Lung (tissue), 12 donors: ENCODE data around the gene COG5. TPM values are rescaled to one million over a fixed set of nuclear protein-coding genes. Genes with fewer than 3 reads are reported as not detected.
A peak's percentile ranks its signal among the peaks of the same experiment; 100 is the strongest.

Experiments used
- ATAC-seq: fragments of 200-7000 bp; cut with Tn5 transposase; one replicate; pipeline ENCODE4 v1.9.1; 2020; ENCODE audit warnings: moderate number of reproducible peaks; ENCODE audit not compliant: insufficient read depth, low FRiP score
- DNase-seq, 3 donors: peaks; one replicate each; pipeline ENCODE4 v3.0.0-alpha.2; 2013 to 2017
- H3K27ac ChIP-seq, 2 donors: one replicate each; pipeline ENCODE4 v1.5.1; 2013; ENCODE audit warnings: mild to moderate bottlenecking in 2 of 2, moderate library complexity in 2 of 2, control low read depth in 1 of 2, inconsistent platforms in 1 of 2, low read depth in 1 of 2, low read length in 1 of 2
- H3K27me3 ChIP-seq, 3 donors: one replicate each; pipeline ENCODE4 v1.5.1; 2013; ENCODE audit warnings: low read length in 2 of 3; ENCODE audit not compliant: control insufficient read depth in 3 of 3, insufficient read depth in 3 of 3
- H3K36me3 ChIP-seq, 4 donors: one replicate each; pipeline ENCODE4 v1.5.1; 2013; ENCODE audit warnings: low read length in 4 of 4, mild to moderate bottlenecking in 1 of 4, moderate library complexity in 1 of 4; ENCODE audit not compliant: control insufficient read depth in 4 of 4, insufficient read depth in 4 of 4
- H3K4me1 ChIP-seq, 5 donors: one replicate each; pipeline ENCODE4 v1.5.1; 2013; ENCODE audit warnings: low read length in 5 of 5, mild to moderate bottlenecking in 2 of 5, moderate library complexity in 1 of 5; ENCODE audit not compliant: control insufficient read depth in 5 of 5, insufficient read depth in 5 of 5
- H3K4me3 ChIP-seq: one replicate; pipeline ENCODE4 v1.5.1; 2013; ENCODE audit warnings: mild to moderate bottlenecking, control low read depth, moderate library complexity
- H3K9ac ChIP-seq, 2 donors: one replicate each; pipeline ENCODE4 v1.5.1; 2013; ENCODE audit warnings: low read length in 2 of 2, control low read depth in 1 of 2; ENCODE audit not compliant: insufficient read depth in 1 of 2
- H3K9me3 ChIP-seq, 4 donors: one replicate each; pipeline ENCODE4 v1.5.1; 2013; ENCODE audit warnings: low read length in 3 of 4, mild to moderate bottlenecking in 1 of 4, moderate library complexity in 1 of 4; ENCODE audit not compliant: control insufficient read depth in 4 of 4, insufficient read depth in 3 of 4
- CTCF ChIP-seq: IDR thresholded peaks from 2 replicates; pipeline ENCODE4 v1.5.1; 2012; ENCODE audit warnings: mild to moderate bottlenecking; ENCODE audit errors: control extremely low read depth, extremely low read depth
- WGBS, 2 donors: extraction: QIAGEN DNeasy Blood & Tissue Kit; methylation state at CpG; one replicate each; pipeline ENCODE4 v1.1.7; 2013; 5-methylcytosine and 5-hydroxymethylcytosine counted together
- polyA plus RNA-seq, 2 donors: library from polyadenylated mRNA; stranded (reverse); fragments of 200-250 nt; gene quantifications; one replicate each; pipeline ENCODE4 v1.2.1, GENCODE V29; 2013
- total RNA-seq, 2 donors: library from RNA; depleted of rRNA in 1 of 2; stranded (reverse); fragments of >200 nt in 1 of 2; gene quantifications; one replicate each; pipeline ENCODE4 v1.2.1, GENCODE V29; 2014 to 2021
- donor health status: control.
- donor health status: control.
- donor health status: Bipolar disorder and iron deficiency.
- donor health status: healthy.
- donor health status: DM: yes; HTN: yes; CAD: no.

COG5 gene
- total and polyA plus RNA-seq, 4 donors, result 5.6 to 101 (median 27.2) TPM

DNA sequence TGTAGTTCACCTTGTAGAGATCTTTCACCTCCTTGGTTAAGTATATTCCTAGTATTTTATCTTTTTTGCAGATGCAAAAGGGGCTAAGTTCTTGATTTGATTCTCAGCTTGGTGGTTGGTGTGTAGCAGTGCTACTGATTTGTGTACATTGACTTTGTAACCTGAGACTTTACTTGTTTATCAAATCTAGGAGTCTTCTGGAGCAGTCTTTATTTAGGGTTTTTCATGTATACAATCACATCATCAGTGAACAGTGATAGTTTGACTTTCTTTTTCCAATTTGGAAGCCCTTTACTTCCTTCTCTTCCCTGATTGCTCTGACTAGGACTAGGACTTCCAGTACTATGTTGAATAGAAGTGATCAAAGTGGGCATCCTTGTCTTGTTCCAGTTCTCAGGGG is 60.0 kb downstream of the COG5 start:
- TF ChIP-seq CTCF, result no peak
- peaks cover 0 to 3% (median 0%) of the 10 kb centered on the region in 4 donors for H3K36me3 ChIP-seq
- peaks cover 0 to 14% (median 2%) of the 10 kb centered on the region in 5 donors for H3K4me1 ChIP-seq

GRCh38 chr7:107502797-107503196 is 60.9 kb downstream of the COG5 start:
- no peak for ATAC-seq
- Histone ChIP-seq H3K4me1 (peaks cover 0 to 14% (median 2%) of the 10 kb centered on the region in 5 donors), H3K4me3 (no peak overlapping the region), H3K27me3 (no peaks in the 10 kb centered on the region), H3K9me3 (peaks cover 0 to 2% (median 0%) of the 10 kb centered on the region in 4 donors), H3K27ac (no peak overlapping the region), H3K36me3 (peaks cover 0 to 3% (median 0%) of the 10 kb centered on the region in 4 donors), H3K9ac (no peak overlapping the region)
- WGBS, 2 donors, result 92 to 96% methylated on average over 2 of the region's 2 CpGs
- no peak for TF ChIP-seq CTCF
- DNase-seq, result no peak

More for the DNA sequence above, 60.0 kb downstream of the COG5 start:
- no peak overlapping the region for H3K9ac ChIP-seq
- ATAC-seq, result no peak
- no peak overlapping the region for H3K27ac ChIP-seq
- peak in 2 of 3 donors; percentile 26 to 67 for DNase-seq
- no peaks in the 10 kb centered on the region for H3K9me3 ChIP-seq
- H3K4me3 ChIP-seq, result no peak overlapping the region
- H3K27me3 ChIP-seq, result no peaks in the 10 kb centered on the region

DNA sequence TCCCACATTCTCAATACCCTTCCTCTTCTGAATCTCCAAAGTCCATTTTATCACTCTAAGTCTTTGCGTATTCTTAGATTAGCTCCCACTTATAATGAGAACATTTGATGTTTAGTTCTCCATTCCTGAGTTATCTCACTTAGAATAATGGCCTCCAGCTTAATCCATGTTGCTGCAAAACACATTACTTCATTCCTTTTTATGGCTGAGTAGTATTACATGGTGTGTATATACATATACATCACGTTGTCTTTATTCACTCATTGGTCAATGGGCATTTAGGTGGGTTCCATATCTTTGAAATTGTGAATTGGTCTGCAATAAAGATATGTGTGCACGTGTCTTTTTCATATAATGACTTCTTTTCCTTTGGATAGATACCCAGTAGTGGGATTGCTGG is 61.6 kb downstream of the COG5 start:
- Histone ChIP-seq H3K9ac (no peak overlapping the region), H3K36me3 (peaks cover 0 to 3% (median 0%) of the 10 kb centered on the region in 4 donors), H3K27me3 (no peaks in the 10 kb centered on the region), H3K4me1 (peaks cover 0 to 14% (median 2%) of the 10 kb centered on the region in 5 donors), H3K27ac (no peak overlapping the region), H3K4me3 (no peak overlapping the region), H3K9me3 (peaks cover 0 to 2% (median 0%) of the 10 kb centered on the region in 4 donors)
- TF ChIP-seq CTCF, result no peak
- no peak for DNase-seq
- ATAC-seq, result no peak
- WGBS, 2 donors, result 93 to 97% methylated on average over 3 of the region's 3 CpGs

- Histone ChIP-seq H3K9ac (no peak overlapping the region), H3K27me3 (no peaks in the 10 kb centered on the region), H3K4me1 (peaks cover 0 to 13% (median 0%) of the 10 kb centered on the region in 5 donors), H3K4me3 (no peak overlapping the region), H3K36me3 (peaks cover 0 to 3% (median 0%) of the 10 kb centered on the region in 4 donors), H3K27ac (no peak overlapping the region), H3K9me3 (peaks cover 0 to 2% (median 0%) of the 10 kb centered on the region in 4 donors)
- DNase-seq (peak in 1 of 3 donors; percentile 41), ATAC-seq (no peak)
- WGBS, 2 donors, result 93 to 96% methylated on average over 1 of the region's 1 CpG
- TF ChIP-seq CTCF, result peak; percentile 1
These were observed 62.1 kb downstream of the COG5 start for GRCh38 chr7:107501593-107501992.
